B cell (primary cell): Measurements from ENCODE around the gene IER2.

ENCODE experiments used
- EZH2 ChIP-seq: IDR thresholded peaks from 2 replicates; pipeline ENCODE4 v1.6.1; 2012; ENCODE audit warnings: borderline replicate concordance, low read depth, mild to moderate bottlenecking, moderate library complexity, low read length; ENCODE audit not compliant: insufficient read depth, poor library complexity, severe bottlenecking
- TF ChIP-seq, protein P1 (sequence below): fragments of 200-600 bp; IDR thresholded peaks from one replicate; pipeline ENCODE4 v1.8.0; 2022; ENCODE audit warnings: antibody characterized with exemption, mild to moderate bottlenecking

GRCh38 chr19:13176345-13176744, 26.1 kb downstream of the IER2 start:
- TF ChIP-seq, protein P1, sequence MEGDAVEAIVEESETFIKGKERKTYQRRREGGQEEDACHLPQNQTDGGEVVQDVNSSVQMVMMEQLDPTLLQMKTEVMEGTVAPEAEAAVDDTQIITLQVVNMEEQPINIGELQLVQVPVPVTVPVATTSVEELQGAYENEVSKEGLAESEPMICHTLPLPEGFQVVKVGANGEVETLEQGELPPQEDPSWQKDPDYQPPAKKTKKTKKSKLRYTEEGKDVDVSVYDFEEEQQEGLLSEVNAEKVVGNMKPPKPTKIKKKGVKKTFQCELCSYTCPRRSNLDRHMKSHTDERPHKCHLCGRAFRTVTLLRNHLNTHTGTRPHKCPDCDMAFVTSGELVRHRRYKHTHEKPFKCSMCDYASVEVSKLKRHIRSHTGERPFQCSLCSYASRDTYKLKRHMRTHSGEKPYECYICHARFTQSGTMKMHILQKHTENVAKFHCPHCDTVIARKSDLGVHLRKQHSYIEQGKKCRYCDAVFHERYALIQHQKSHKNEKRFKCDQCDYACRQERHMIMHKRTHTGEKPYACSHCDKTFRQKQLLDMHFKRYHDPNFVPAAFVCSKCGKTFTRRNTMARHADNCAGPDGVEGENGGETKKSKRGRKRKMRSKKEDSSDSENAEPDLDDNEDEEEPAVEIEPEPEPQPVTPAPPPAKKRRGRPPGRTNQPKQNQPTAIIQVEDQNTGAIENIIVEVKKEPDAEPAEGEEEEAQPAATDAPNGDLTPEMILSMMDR, result no peak
- TF ChIP-seq EZH2, result no peak
